ENCODE measurements around the gene JMJD8.

DNA sequence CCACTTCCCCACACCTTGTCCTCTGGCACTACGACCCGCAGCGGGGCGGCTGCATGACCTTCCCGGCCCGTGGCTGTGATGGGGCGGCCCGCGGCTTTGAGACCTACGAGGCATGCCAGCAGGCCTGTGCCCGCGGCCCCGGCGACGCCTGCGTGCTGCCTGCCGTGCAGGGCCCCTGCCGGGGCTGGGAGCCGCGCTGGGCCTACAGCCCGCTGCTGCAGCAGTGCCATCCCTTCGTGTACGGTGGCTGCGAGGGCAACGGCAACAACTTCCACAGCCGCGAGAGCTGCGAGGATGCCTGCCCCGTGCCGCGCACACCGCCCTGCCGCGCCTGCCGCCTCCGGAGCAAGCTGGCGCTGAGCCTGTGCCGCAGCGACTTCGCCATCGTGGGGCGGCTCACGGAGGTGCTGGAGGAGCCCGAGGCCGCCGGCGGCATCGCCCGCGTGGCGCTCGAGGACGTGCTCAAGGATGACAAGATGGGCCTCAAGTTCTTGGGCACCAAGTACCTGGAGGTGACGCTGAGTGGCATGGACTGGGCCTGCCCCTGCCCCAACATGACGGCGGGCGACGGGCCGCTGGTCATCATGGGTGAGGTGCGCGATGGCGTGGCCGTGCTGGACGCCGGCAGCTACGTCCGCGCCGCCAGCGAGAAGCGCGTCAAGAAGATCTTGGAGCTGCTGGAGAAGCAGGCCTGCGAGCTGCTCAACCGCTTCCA is 50.6 kb downstream of the JMJD8 start:
- TF ChIP-seq CTCF (IDR thresholded peaks at IDR 0.05) (no peak), POLR2A (IDR thresholded peaks at IDR 0.05) (no peak)
